ELR (cell line): Measurements from ENCODE around the gene SRGAP1.
A peak's percentile ranks its signal among the peaks of the same experiment; 100 is the strongest.
"Not testable (repeated sequence)": the region's sequence is repeated elsewhere in the genome, so short reads cannot be mapped to it uniquely, and the experiment has no call there.

Source experiments
- DNase-seq: peaks from one replicate; pipeline ENCODE4 v3.0.0-alpha.2; 2015; ENCODE audit warnings: low read depth

Gene SRGAP1

GRCh38 chr12:64122995-64123394, 278.5 kb downstream of the SRGAP1 start:
- DNase-seq, result no peak

- DNase-seq, result no peak
Observed at GRCh38 chr12:64123448-64123847, 278.9 kb downstream of the SRGAP1 start.

GRCh38 chr12:64124511-64125197, 280.2 kb downstream of the SRGAP1 start:
- DNase-seq, result no peak

- DNase-seq, result no peak
Observed at GRCh38 chr12:64125913-64126312, 281.4 kb downstream of the SRGAP1 start.

GRCh38 chr12:64127811-64128210, 283.3 kb downstream of the SRGAP1 start:
- DNase-seq, result no peak

GRCh38 chr12:64128366-64128765, 283.9 kb downstream of the SRGAP1 start:
- DNase-seq, result no peak

GRCh38 chr12:64130476-64130875, 286.0 kb downstream of the SRGAP1 start:
- not testable (repeated sequence) for DNase-seq

GRCh38 chr12:64131456-64131855, 287.0 kb downstream of the SRGAP1 start:
- DNase-seq, result not testable (repeated sequence)

- not testable (repeated sequence) for DNase-seq
Observed at GRCh38 chr12:64132672-64133071, 288.2 kb downstream of the SRGAP1 start.

GRCh38 chr12:64137117-64137516, 292.6 kb downstream of the SRGAP1 start:
- peak; percentile 58 for DNase-seq

- DNase-seq, result no peak
Observed at GRCh38 chr12:64139021-64139420, 294.5 kb downstream of the SRGAP1 start.

- DNase-seq, result no peak
Observed at GRCh38 chr12:64142382-64142781, 297.9 kb downstream of the SRGAP1 start.

GRCh38 chr12:64142784-64143183, 298.3 kb downstream of the SRGAP1 start:
- DNase-seq, result no peak

GRCh38 chr12:64145226-64145625, 300.7 kb downstream of the SRGAP1 start:
- no peak for DNase-seq

GRCh38 chr12:64147011-64147631, 302.6 kb downstream of the SRGAP1 start:
- DNase-seq, result no peak

- no peak for DNase-seq
Observed at GRCh38 chr12:64147875-64148274, 303.4 kb downstream of the SRGAP1 start.

GRCh38 chr12:64154677-64155076, 310.2 kb downstream of the SRGAP1 start:
- DNase-seq, result no peak

GRCh38 chr12:64157110-64157509, 312.6 kb downstream of the SRGAP1 start:
- no peak for DNase-seq

- DNase-seq, result peak; percentile 39
Observed at GRCh38 chr12:64160021-64160710, 315.7 kb downstream of the SRGAP1 start.

- DNase-seq, result peak; percentile 77
Observed at GRCh38 chr12:64160711-64161060, 316.2 kb downstream of the SRGAP1 start.

- DNase-seq, result peak; percentile 65
Observed at GRCh38 chr12:64166606-64167005, 322.1 kb downstream of the SRGAP1 start.

GRCh38 chr12:64167041-64167440, 322.5 kb downstream of the SRGAP1 start:
- peak; percentile 45 for DNase-seq

GRCh38 chr12:64170024-64170423, 325.5 kb downstream of the SRGAP1 start:
- DNase-seq, result no peak
